ENCODE results near the gene DAB1. TPM values are rescaled to one million over a fixed set of nuclear protein-coding genes. Genes with fewer than 3 reads are reported as not detected.

The DAB1 gene
- total RNA-seq, 1 donor from 2014 or later, result 19.1 TPM

DNA sequence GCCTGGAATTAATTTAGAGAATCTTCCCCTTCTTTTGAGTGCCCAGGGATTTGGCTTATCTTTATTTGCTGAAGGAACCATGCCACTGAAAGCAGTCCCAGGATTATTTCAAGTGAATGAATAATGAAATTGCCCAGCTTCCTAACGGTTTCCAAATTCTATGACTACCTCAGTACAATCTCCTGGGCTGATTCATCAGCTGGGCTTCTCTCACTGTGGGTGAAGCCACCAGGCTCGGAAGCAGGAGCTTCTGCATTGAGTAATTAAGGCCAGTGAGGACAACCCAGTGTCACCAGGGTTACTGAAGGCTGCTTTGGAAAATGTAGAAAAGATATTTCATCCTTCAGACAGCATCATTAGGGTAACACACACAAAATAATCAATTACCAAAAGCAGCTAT, 169.8 kb downstream of the DAB1 start:
- Mint-ChIP-seq H3K4me1 (ENCODE audit: unreplicated experiment) (no peaks in the 10 kb centered on the region), H3K4me3 (ENCODE audit: unreplicated experiment) (no peak overlapping the region), H3K36me3 (ENCODE audit: low read depth, unreplicated experiment) (no peaks in the 10 kb centered on the region), H3K9me3 (ENCODE audit: unreplicated experiment) (no peaks in the 10 kb centered on the region), H3K27me3 (ENCODE audit: unreplicated experiment) (no peaks in the 10 kb centered on the region), H3K27ac (ENCODE audit: unreplicated experiment) (no peak overlapping the region)
- TF ChIP-seq, protein P1, sequence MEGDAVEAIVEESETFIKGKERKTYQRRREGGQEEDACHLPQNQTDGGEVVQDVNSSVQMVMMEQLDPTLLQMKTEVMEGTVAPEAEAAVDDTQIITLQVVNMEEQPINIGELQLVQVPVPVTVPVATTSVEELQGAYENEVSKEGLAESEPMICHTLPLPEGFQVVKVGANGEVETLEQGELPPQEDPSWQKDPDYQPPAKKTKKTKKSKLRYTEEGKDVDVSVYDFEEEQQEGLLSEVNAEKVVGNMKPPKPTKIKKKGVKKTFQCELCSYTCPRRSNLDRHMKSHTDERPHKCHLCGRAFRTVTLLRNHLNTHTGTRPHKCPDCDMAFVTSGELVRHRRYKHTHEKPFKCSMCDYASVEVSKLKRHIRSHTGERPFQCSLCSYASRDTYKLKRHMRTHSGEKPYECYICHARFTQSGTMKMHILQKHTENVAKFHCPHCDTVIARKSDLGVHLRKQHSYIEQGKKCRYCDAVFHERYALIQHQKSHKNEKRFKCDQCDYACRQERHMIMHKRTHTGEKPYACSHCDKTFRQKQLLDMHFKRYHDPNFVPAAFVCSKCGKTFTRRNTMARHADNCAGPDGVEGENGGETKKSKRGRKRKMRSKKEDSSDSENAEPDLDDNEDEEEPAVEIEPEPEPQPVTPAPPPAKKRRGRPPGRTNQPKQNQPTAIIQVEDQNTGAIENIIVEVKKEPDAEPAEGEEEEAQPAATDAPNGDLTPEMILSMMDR (IDR thresholded peaks at IDR 0.05; ENCODE audit: unreplicated experiment), result no peak
- DNase-seq (ENCODE audit: low spot score), result no peak

- no peaks in the 10 kb centered on the region for H3K36me3 Mint-ChIP-seq (ENCODE audit: low read depth, unreplicated experiment)
- no peak overlapping the region for H3K4me3 Mint-ChIP-seq (ENCODE audit: unreplicated experiment)
- no peak overlapping the region for H3K27ac Mint-ChIP-seq (ENCODE audit: unreplicated experiment)
- TF ChIP-seq, protein P1 (IDR thresholded peaks at IDR 0.05; ENCODE audit: unreplicated experiment), result no peak
- no peaks in the 10 kb centered on the region for H3K4me1 Mint-ChIP-seq (ENCODE audit: unreplicated experiment)
- H3K27me3 Mint-ChIP-seq (ENCODE audit: unreplicated experiment), result no peaks in the 10 kb centered on the region
- no peaks in the 10 kb centered on the region for H3K9me3 Mint-ChIP-seq (ENCODE audit: unreplicated experiment)
- no peak for DNase-seq (ENCODE audit: low spot score)
Measured at GRCh38 chr1:57252597-57253294, 171.1 kb downstream of the DAB1 start.

DNA sequence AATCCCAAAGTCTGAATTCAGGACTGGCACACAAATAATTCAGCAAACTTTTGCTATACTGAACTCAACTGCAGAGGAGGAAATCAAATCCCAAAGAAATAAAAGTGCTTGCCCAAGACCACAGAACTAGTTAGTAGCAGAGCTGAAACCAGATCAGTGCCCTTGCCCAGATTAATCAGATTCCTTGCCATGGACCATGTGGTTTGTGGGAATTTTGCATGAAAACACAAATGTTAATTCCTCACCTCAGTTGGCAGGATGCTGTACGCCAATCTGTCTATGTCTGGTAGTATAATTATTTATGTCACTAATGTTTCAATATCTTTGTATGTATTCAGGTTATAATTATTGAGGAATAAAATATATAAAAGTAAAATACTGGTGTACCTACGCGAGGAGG, 173.8 kb downstream of the DAB1 start:
- no peaks in the 10 kb centered on the region for H3K9me3 Mint-ChIP-seq (ENCODE audit: unreplicated experiment)
- H3K27ac Mint-ChIP-seq (ENCODE audit: unreplicated experiment), result no peak overlapping the region
- TF ChIP-seq, protein P1 (IDR thresholded peaks at IDR 0.05; ENCODE audit: unreplicated experiment), result no peak
- H3K36me3 Mint-ChIP-seq (ENCODE audit: low read depth, unreplicated experiment), result peaks cover 5% of the 10 kb centered on the region
- H3K4me3 Mint-ChIP-seq (ENCODE audit: unreplicated experiment), result no peak overlapping the region
- DNase-seq (ENCODE audit: low spot score), result no peak
- peaks cover 2% of the 10 kb centered on the region for H3K4me1 Mint-ChIP-seq (ENCODE audit: unreplicated experiment)
- H3K27me3 Mint-ChIP-seq (ENCODE audit: unreplicated experiment), result no peaks in the 10 kb centered on the region

DNA sequence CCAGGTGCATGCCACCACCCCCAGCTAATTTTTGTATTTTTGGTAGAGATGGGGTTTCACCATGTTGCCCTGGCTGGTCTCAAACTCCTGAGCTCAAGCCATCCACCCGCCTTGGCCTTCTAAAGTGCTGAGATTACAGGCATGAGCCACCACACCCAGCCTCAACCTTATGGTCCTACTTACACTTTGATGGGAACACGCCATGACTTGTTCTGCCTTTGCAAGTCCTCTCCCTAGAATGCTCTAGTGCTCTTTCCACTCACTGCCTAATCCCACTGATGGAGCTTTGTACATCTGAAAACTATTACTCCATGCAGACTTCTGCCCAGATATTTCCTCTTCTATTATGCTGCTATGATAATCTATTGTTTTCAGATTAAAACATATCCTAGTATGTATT, 174.3 kb downstream of the DAB1 start:
- H3K9me3 Mint-ChIP-seq (ENCODE audit: unreplicated experiment), result no peaks in the 10 kb centered on the region
- no peak overlapping the region for H3K27ac Mint-ChIP-seq (ENCODE audit: unreplicated experiment)
- peaks cover 2% of the 10 kb centered on the region for H3K4me1 Mint-ChIP-seq (ENCODE audit: unreplicated experiment)
- peaks cover 5% of the 10 kb centered on the region for H3K36me3 Mint-ChIP-seq (ENCODE audit: low read depth, unreplicated experiment)
- TF ChIP-seq, protein P1 (IDR thresholded peaks at IDR 0.05; ENCODE audit: unreplicated experiment), result no peak
- no peaks in the 10 kb centered on the region for H3K27me3 Mint-ChIP-seq (ENCODE audit: unreplicated experiment)
- DNase-seq (ENCODE audit: low spot score), result no peak
- H3K4me3 Mint-ChIP-seq (ENCODE audit: unreplicated experiment), result no peak overlapping the region

DNA sequence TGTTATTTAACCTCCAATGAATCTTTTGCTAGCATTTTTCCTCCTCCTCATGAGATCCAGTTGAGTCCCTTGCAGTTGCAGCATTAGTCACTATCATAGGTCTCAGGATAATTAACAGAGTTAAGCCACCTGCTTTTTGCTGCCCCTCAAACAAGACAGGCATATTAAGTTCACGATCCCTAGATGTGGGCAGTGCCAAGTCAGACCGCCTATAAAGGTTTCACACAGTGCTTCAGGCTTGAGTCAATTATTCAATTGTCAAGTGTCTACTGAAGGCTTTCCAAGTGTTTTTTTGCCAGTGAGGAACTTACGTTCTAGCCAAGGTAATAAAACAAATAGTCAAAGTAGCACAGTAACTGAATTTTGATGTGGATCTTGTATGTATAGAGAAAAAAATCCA, 175.0 kb downstream of the DAB1 start:
- no peaks in the 10 kb centered on the region for H3K9me3 Mint-ChIP-seq (ENCODE audit: unreplicated experiment)
- TF ChIP-seq, protein P1 (IDR thresholded peaks at IDR 0.05; ENCODE audit: unreplicated experiment), result no peak
- H3K4me3 Mint-ChIP-seq (ENCODE audit: unreplicated experiment), result no peak overlapping the region
- H3K27ac Mint-ChIP-seq (ENCODE audit: unreplicated experiment), result no peak overlapping the region
- DNase-seq (ENCODE audit: low spot score), result no peak
- peaks cover 5% of the 10 kb centered on the region for H3K36me3 Mint-ChIP-seq (ENCODE audit: low read depth, unreplicated experiment)
- peaks cover 2% of the 10 kb centered on the region for H3K4me1 Mint-ChIP-seq (ENCODE audit: unreplicated experiment)
- no peaks in the 10 kb centered on the region for H3K27me3 Mint-ChIP-seq (ENCODE audit: unreplicated experiment)

Measured in endothelial cell (in vitro differentiated cells).